ENCODE data around the gene ATAD3A.

The ATAD3A gene

GRCh38 chr1:1573843-1574720, 62.1 kb downstream of the ATAD3A start:
- Mint-ChIP-seq H3K27ac (peak overlapping the region; percentile 99), H3K4me1 (ENCODE audit: low read depth) (peaks cover 17% of the 10 kb centered on the region), H3K27me3 (ENCODE audit: low read depth) (no peaks in the 10 kb centered on the region), H3K36me3 (ENCODE audit: low read depth) (peaks cover 21% of the 10 kb centered on the region), H3K9me3 (no peaks in the 10 kb centered on the region), H3K4me3 (peak overlapping the region; percentile 96)
- no peak for DNase-seq (ENCODE audit: low spot score)

GRCh38 chr1:1574721-1575537, 63.0 kb downstream of the ATAD3A start, which contains the start of gene SSU72:
SSU72 (minus strand) TSS chr1:1574863; CDS start chr1:1574557, 306 bp downstream.
- no peaks in the 10 kb centered on the region for H3K27me3 Mint-ChIP-seq (ENCODE audit: low read depth)
- peak; percentile 94 for DNase-seq (ENCODE audit: low spot score)
- H3K27ac Mint-ChIP-seq, result peak within 1 kb of the TSS; percentile 99
- H3K4me3 Mint-ChIP-seq, result peak within 1 kb of the TSS; percentile 96
- peaks cover 15% of the 10 kb centered on the region for H3K4me1 Mint-ChIP-seq (ENCODE audit: low read depth)
- no peaks in the 10 kb centered on the region for H3K9me3 Mint-ChIP-seq
- H3K36me3 Mint-ChIP-seq (ENCODE audit: low read depth), result peaks cover 20% of the 10 kb centered on the region

- H3K4me3 Mint-ChIP-seq, result no peak overlapping the region
- peaks cover 9% of the 10 kb centered on the region for H3K36me3 Mint-ChIP-seq (ENCODE audit: low read depth)
- peaks cover 8% of the 10 kb centered on the region for H3K27me3 Mint-ChIP-seq (ENCODE audit: low read depth)
Observed at GRCh38 chr1:1577367-1578011, 65.5 kb downstream of the ATAD3A start.

GRCh38 chr1:1578371-1578940, 66.5 kb downstream of the ATAD3A start:
- Mint-ChIP-seq H3K27ac (no peak overlapping the region), H3K4me1 (ENCODE audit: low read depth) (peaks cover 13% of the 10 kb centered on the region), H3K36me3 (ENCODE audit: low read depth) (peaks cover 5% of the 10 kb centered on the region), H3K9me3 (no peaks in the 10 kb centered on the region), H3K27me3 (ENCODE audit: low read depth) (peaks cover 8% of the 10 kb centered on the region), H3K4me3 (no peak overlapping the region)
- no peak for DNase-seq (ENCODE audit: low spot score)

More at GRCh38 chr1:1577367-1578011, 65.5 kb downstream of the ATAD3A start:
- H3K9me3 Mint-ChIP-seq, result no peaks in the 10 kb centered on the region
- no peak for DNase-seq (ENCODE audit: low spot score)
- H3K4me1 Mint-ChIP-seq (ENCODE audit: low read depth), result peaks cover 13% of the 10 kb centered on the region
- H3K27ac Mint-ChIP-seq, result no peak overlapping the region

GRCh38 chr1:1582585-1583346, 70.8 kb downstream of the ATAD3A start:
- Mint-ChIP-seq H3K27me3 (ENCODE audit: low read depth) (peaks cover 8% of the 10 kb centered on the region), H3K36me3 (ENCODE audit: low read depth) (no peaks in the 10 kb centered on the region), H3K4me3 (no peak overlapping the region), H3K9me3 (no peaks in the 10 kb centered on the region), H3K4me1 (ENCODE audit: low read depth) (no peaks in the 10 kb centered on the region), H3K27ac (no peak overlapping the region)
- DNase-seq (ENCODE audit: low spot score), result no peak

- Mint-ChIP-seq H3K4me1 (ENCODE audit: low read depth) (no peaks in the 10 kb centered on the region), H3K27ac (no peak overlapping the region), H3K9me3 (no peaks in the 10 kb centered on the region), H3K4me3 (no peak overlapping the region), H3K27me3 (ENCODE audit: low read depth) (peaks cover 8% of the 10 kb centered on the region), H3K36me3 (ENCODE audit: low read depth) (no peaks in the 10 kb centered on the region)
- no peak for DNase-seq (ENCODE audit: low spot score)
Observed at GRCh38 chr1:1583347-1584010, 71.5 kb downstream of the ATAD3A start.

Data from T-helper 2 cell treated with Interferon-gamma antibody and Interleukin-4, amounts not matched to agents 5 μg/mL and 100 μg/mL, for 36 hours (primary cell).